Naive thymus-derived CD4-positive, alpha-beta T cell (primary cell): ENCODE results near the gene SUFU. TPM values are rescaled to one million over a fixed set of nuclear protein-coding genes. Genes with fewer than 3 reads are reported as not detected.

Experiments
- ATAC-seq: fragments of 150-1000 bp; cut with Tn5 transposase; 2 replicates; pipeline ENCODE4 v1.10.0; 2021; ENCODE audit warnings: mild to moderate bottlenecking, moderate library complexity
- CTCF ChIA-PET: fragments of 350-600 bp; sonication (Branson Sonifier 250); formaldehyde crosslinking; loops from one replicate; lab custom pipeline; 2021; ENCODE audit warnings: antibody characterized with exemption; lab: Charles Lee
- POLR2A ChIA-PET: fragments of 350-600 bp; sonication (Branson Sonifier 250); formaldehyde crosslinking; loops from one replicate; lab custom pipeline; 2021; ENCODE audit warnings: antibody characterized with exemption, inconsistent platforms; lab: Charles Lee
- DNase-seq, 9 donors: peaks; one replicate each; pipeline versions ENCODE4 v3.0.0 to v3.0.0-alpha.2; 2020 to 2022; ENCODE audit warnings: mixed read lengths in 1 of 9
- H3K27ac ChIP-seq: one replicate; pipeline ENCODE4 v1.7.0; 2013; ENCODE audit warnings: mild to moderate bottlenecking, low read depth, low read length, moderate library complexity
- H3K27me3 ChIP-seq, 2 donors: one replicate each; pipeline ENCODE4 v1.7.0; 2013; ENCODE audit warnings: low read length in 2 of 2, mild to moderate bottlenecking in 2 of 2, moderate library complexity in 2 of 2; ENCODE audit not compliant: control insufficient read depth in 2 of 2, insufficient read depth in 2 of 2
- H3K36me3 ChIP-seq, 3 experiments: 1 replicate in 2 of 3; 2 replicates in 1 of 3; pipeline ENCODE4 v1.7.0; 2013; ENCODE audit warnings: low read length in 3 of 3, mild to moderate bottlenecking in 3 of 3, moderate library complexity in 1 of 3; ENCODE audit not compliant: insufficient read depth in 3 of 3, control insufficient read depth in 2 of 3
- H3K4me1 ChIP-seq, 2 donors: one replicate each; pipeline ENCODE4 v1.7.0; 2013; ENCODE audit warnings: low read length in 2 of 2, mild to moderate bottlenecking in 2 of 2, moderate library complexity in 1 of 2; ENCODE audit not compliant: control insufficient read depth in 2 of 2, insufficient read depth in 2 of 2
- H3K4me3 ChIP-seq: 2 replicates; pipeline ENCODE4 v1.7.0; 2013; ENCODE audit warnings: mild to moderate bottlenecking, low read length
- H3K9me3 ChIP-seq, 3 experiments: 1 replicate in 2 of 3; 2 replicates in 1 of 3; pipeline ENCODE4 v1.7.0; 2013; ENCODE audit warnings: low read length in 3 of 3; ENCODE audit not compliant: control insufficient read depth in 2 of 3
- H3K27ac Mint-ChIP-seq, 9 donors: one replicate each; pipeline ENCODE4 v1.8.0; 2020 to 2022; ENCODE audit warnings: mixed read lengths in 9 of 9, mild to moderate bottlenecking in 8 of 9, moderate library complexity in 5 of 9, inconsistent platforms in 2 of 9
- H3K27me3 Mint-ChIP-seq, 5 donors: one replicate each; pipeline ENCODE4 v1.8.0; 2021 to 2022; ENCODE audit warnings: mixed read lengths in 5 of 5, mild to moderate bottlenecking in 1 of 5
- H3K36me3 Mint-ChIP-seq, 5 donors: one replicate each; pipeline ENCODE4 v1.8.0; 2020 to 2022; ENCODE audit warnings: mixed read lengths in 5 of 5, mild to moderate bottlenecking in 3 of 5, inconsistent platforms in 1 of 5
- H3K4me1 Mint-ChIP-seq, 7 donors: one replicate each; pipeline ENCODE4 v1.8.0; 2020 to 2022; ENCODE audit warnings: mixed read lengths in 7 of 7, mild to moderate bottlenecking in 3 of 7, inconsistent platforms in 1 of 7
- H3K4me3 Mint-ChIP-seq, 10 donors: one replicate each; pipeline ENCODE4 v1.8.0; 2020 to 2022; ENCODE audit warnings: mild to moderate bottlenecking in 10 of 10, mixed read lengths in 10 of 10, moderate library complexity in 6 of 10, inconsistent platforms in 2 of 10
- H3K9me3 Mint-ChIP-seq, 11 donors: one replicate each; pipeline ENCODE4 v1.8.0; 2020 to 2022; ENCODE audit warnings: mixed read lengths in 11 of 11, mild to moderate bottlenecking in 4 of 11, inconsistent platforms in 1 of 11, moderate library complexity in 1 of 11
- intact Hi-C, 2 donors: fragments of 100-400 bp; cut with micrococcal nuclease; formaldehyde crosslinking; loops; one replicate each; pipeline ENCODE4 v1.15.1; 2023
- polyA plus RNA-seq, 2 donors: library from polyadenylated mRNA; unstranded; fragments of 300-500 nt; fragmentation: Illumina TruSeq; gene quantifications; one replicate each; pipeline ENCODE4 v1.2.3, GENCODE V29; 2021
- total RNA-seq, 6 experiments: library from RNA in 5 of 6; stranded (reverse) in 5 of 6; gene quantifications; 1 replicate in 5 of 6; 2 replicates in 1 of 6; pipeline ENCODE4 v1.2.3 and lab custom pipeline; 2021 to 2026

The SUFU gene
- total and polyA plus RNA-seq, 7 experiments from 2014 or later = 2.9 to 17.5 (median 14.4) TPM

GRCh38 chr10:102645741-102646609, 142.2 kb downstream of the SUFU start:
- H3K9me3 ChIP-seq = no peaks in the 10 kb centered on the region
- H3K27me3 Mint-ChIP-seq = no peaks in the 10 kb centered on the region
- H3K27me3 ChIP-seq = no peaks in the 10 kb centered on the region
- peak; percentile 48 for ATAC-seq
- intact Hi-C loops = loop anchor here (1.0 to 10.0 kb wide), 12 partner anchors 15 to 1619 kb away; partner anchors contain the start of genes ARL3 (in 1 of the 2), GBF1 (in 1 of the 2), GSTO2 (in 1 of the 2) and NT5C2 (in 1 of the 2)
- H3K4me1 Mint-ChIP-seq = peaks cover 39 to 58% (median 53%) of the 10 kb centered on the region in 7 donors
- H3K4me1 ChIP-seq = peaks cover 45 to 46% of the 10 kb centered on the region in 2 donors
- no peaks in the 10 kb centered on the region for H3K9me3 Mint-ChIP-seq
- POLR2A ChIA-PET = interaction anchor here (0.6 to 6.4 kb wide), 28 partner anchors 8 to 548 kb away, joined by 3 to 169 read pairs (median 5); partner anchors contain the start of genes ARL3, NFKB2, PPRC1 and SFXN2
- H3K27ac Mint-ChIP-seq = peak overlapping the region; percentile 89 to 99 (median 96)
- peak; percentile 46 to 79 (median 53) for DNase-seq
- CTCF ChIA-PET = interaction anchor here (0.7 to 4.1 kb wide), 9 partner anchors 8 to 750 kb away, joined by 3 to 22 read pairs (median 7); partner anchors contain the start of genes ARL3, ATP5MK, PDCD11 and SFXN2
- H3K27ac ChIP-seq = peak overlapping the region; percentile 98
- peak overlapping the region; percentile 99 for H3K4me3 ChIP-seq
- H3K36me3 Mint-ChIP-seq = peaks cover 0 to 19% (median 0%) of the 10 kb centered on the region in 5 donors
- peak overlapping the region; percentile 91 to 99 (median 98) for H3K4me3 Mint-ChIP-seq
- peaks cover 0 to 11% (median 0%) of the 10 kb centered on the region in 3 experiments for H3K36me3 ChIP-seq

DNA sequence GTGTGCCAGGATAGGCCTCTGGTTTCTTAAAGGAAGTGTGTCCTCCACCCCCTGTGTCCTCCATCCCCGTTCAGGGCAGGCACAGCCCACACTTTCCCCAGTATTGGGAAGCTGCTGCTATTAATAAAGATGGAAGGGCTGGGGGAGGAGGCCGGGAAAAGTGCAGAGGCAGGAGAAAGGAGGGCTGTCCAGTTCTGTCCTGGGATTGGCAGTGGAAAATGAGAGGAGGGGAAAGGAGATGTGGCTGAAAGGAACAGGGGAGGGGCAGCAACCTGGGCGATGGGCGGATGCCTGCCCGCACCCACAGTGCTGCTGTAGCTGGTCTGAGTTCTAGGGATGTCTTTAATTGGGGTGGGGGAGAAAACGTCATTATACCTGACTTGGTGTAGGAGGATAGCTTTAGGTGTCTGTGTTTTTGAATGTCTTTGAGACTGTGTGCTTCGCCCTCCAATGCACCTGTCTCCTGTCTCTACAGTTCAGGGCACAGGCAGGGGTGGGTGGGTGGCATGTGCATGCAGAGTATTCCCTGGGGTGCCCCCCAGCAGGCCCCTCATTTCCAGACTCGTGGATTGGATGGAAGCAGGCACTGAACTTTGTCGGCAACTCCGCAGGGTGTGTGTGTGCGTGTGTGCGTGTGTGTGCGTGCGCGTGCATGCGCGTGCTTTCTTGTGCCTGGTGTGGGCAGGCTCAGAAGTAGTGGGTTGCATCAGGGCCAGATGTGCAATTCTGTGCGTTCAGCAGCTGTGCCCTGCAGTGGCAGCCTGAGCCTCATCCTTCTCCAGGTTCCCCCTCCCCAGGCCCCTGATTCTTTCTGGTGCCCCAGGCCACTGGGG, 143.1 kb downstream of the SUFU start:
- peak overlapping the region; percentile 91 to 99 (median 98) for H3K4me3 Mint-ChIP-seq
- H3K4me3 ChIP-seq = peak overlapping the region; percentile 99
- H3K9me3 ChIP-seq = no peaks in the 10 kb centered on the region
- ATAC-seq = no peak
- H3K27ac ChIP-seq = peak overlapping the region; percentile 98
- H3K4me1 ChIP-seq = peaks cover 49% of the 10 kb centered on the region in 2 donors
- H3K9me3 Mint-ChIP-seq = no peaks in the 10 kb centered on the region
- peak overlapping the region; percentile 89 to 99 (median 96) for H3K27ac Mint-ChIP-seq
- peaks cover 0 to 19% (median 0%) of the 10 kb centered on the region in 5 donors for H3K36me3 Mint-ChIP-seq
- H3K27me3 ChIP-seq = no peaks in the 10 kb centered on the region
- intact Hi-C loops = loop anchor here (1.0 to 10.0 kb wide), 9 partner anchors 14 to 1618 kb away; partner anchors contain the start of genes ARL3 (in 1 of the 2), GBF1 (in 1 of the 2), GSTO2 (in 1 of the 2) and OGA (in 1 of the 2)
- H3K36me3 ChIP-seq = peaks cover 0 to 12% (median 0%) of the 10 kb centered on the region in 3 experiments
- CTCF ChIA-PET = interaction anchor here (1.4 to 4.1 kb wide), 3 partner anchors 11 to 67 kb away, joined by 3 to 22 read pairs (median 16); partner anchors contain the start of genes ARL3 and SFXN2
- DNase-seq = peak in 8 of 9 donors; percentile 29 to 60 (median 47)
- H3K27me3 Mint-ChIP-seq = no peaks in the 10 kb centered on the region
- POLR2A ChIA-PET = interaction anchor here (0.6 to 6.4 kb wide), 15 partner anchors 7 to 617 kb away, joined by 3 to 169 read pairs (median 5); partner anchors contain the start of genes ARL3, SFXN2 and WBP1L
- H3K4me1 Mint-ChIP-seq = peaks cover 46 to 60% (median 56%) of the 10 kb centered on the region in 7 donors

- peaks cover 0 to 23% (median 0%) of the 10 kb centered on the region in 5 donors for H3K36me3 Mint-ChIP-seq
- DNase-seq (no peak), ATAC-seq (no peak)
- H3K4me1 ChIP-seq = peaks cover 57% of the 10 kb centered on the region in 2 donors
- H3K27ac ChIP-seq = peak overlapping the region; percentile 98
- no peaks in the 10 kb centered on the region for H3K27me3 Mint-ChIP-seq
- H3K27me3 ChIP-seq = no peaks in the 10 kb centered on the region
- POLR2A ChIA-PET = interaction anchor here (0.6 to 6.4 kb wide), 6 partner anchors 10 to 618 kb away, joined by 3 to 169 read pairs (median 45); partner anchors contain the start of genes ARL3 and SFXN2
- H3K9me3 Mint-ChIP-seq = no peaks in the 10 kb centered on the region
- CTCF ChIA-PET = interaction anchor here (4.1 kb wide), 1 partner anchor 27 kb away, joined by 22 read pairs; no protein-coding TSS in a partner anchor
- H3K4me3 Mint-ChIP-seq = peak overlapping the region; percentile 91 to 99 (median 98)
- H3K4me3 ChIP-seq = peak overlapping the region; percentile 99
- peak overlapping the region; percentile 89 to 99 (median 96) for H3K27ac Mint-ChIP-seq
- peaks cover 0 to 12% (median 0%) of the 10 kb centered on the region in 3 experiments for H3K36me3 ChIP-seq
- peaks cover 52 to 66% (median 62%) of the 10 kb centered on the region in 7 donors for H3K4me1 Mint-ChIP-seq
- intact Hi-C loops = loop anchor here (5.0 to 10.0 kb wide), 5 partner anchors 150 to 1617 kb away; partner anchors contain the start of genes GBF1 (in 1 of the 2), GSTO2 (in 1 of the 2), OGA (in 1 of the 2) and PITX3 (in 1 of the 2)
- no peaks in the 10 kb centered on the region for H3K9me3 ChIP-seq
Measured at GRCh38 chr10:102647443-102648268, 143.9 kb downstream of the SUFU start.

DNA sequence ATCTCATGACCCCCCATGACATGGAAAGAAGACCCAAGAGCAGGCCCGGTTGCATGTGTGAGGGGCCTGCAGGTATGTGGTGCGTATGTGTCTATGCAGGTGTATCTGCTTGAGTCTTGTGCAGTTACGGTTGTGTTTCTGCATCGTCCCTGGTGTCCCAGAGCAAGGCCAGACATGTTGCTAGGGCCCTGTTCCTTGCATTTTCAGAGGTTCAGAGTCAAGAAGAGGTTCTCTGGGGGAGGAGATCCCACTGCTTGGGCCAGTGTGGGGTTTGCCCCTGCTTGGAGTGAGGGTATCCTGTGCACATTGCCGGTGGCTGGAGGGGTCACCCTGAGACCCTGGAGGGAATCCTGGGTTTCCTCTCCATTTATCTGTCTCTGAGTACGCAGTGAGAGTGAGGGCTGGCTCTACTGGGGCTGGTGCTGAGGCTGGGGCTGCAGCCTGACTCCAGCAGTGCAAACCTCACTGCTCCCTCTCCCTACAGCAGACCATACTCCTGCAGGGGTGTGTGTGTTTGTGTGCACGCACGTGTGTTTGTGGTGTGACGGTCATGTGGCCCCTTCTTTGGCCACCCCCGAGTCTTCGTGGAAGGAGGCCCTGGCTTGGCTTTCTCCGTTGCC, 144.6 kb downstream of the SUFU start:
- H3K36me3 ChIP-seq = peaks cover 3 to 12% (median 5%) of the 10 kb centered on the region in 3 experiments
- H3K4me1 ChIP-seq = peaks cover 63 to 65% of the 10 kb centered on the region in 2 donors
- H3K9me3 ChIP-seq = no peaks in the 10 kb centered on the region
- H3K27me3 ChIP-seq = no peaks in the 10 kb centered on the region
- H3K36me3 Mint-ChIP-seq = peaks cover 0 to 29% (median 4%) of the 10 kb centered on the region in 5 donors
- no peaks in the 10 kb centered on the region for H3K9me3 Mint-ChIP-seq
- peak overlapping the region; percentile 44 for H3K4me3 ChIP-seq
- CTCF ChIA-PET = no interaction called here
- peak overlapping the region; percentile 82 to 99 (median 96) for H3K27ac Mint-ChIP-seq
- no peak for DNase-seq
- ATAC-seq = no peak
- peak overlapping the region; percentile 98 for H3K27ac ChIP-seq
- H3K27me3 Mint-ChIP-seq = no peaks in the 10 kb centered on the region
- intact Hi-C loops = loop anchor here (5.0 to 10.0 kb wide), 5 partner anchors 149 to 1616 kb away; partner anchors contain the start of genes GBF1 (in 1 of the 2), GSTO2 (in 1 of the 2), OGA (in 1 of the 2) and PITX3 (in 1 of the 2)
- H3K4me3 Mint-ChIP-seq = peak overlapping the region; percentile 91 to 99 (median 98)
- H3K4me1 Mint-ChIP-seq = peaks cover 59 to 73% (median 69%) of the 10 kb centered on the region in 7 donors
- POLR2A ChIA-PET = interaction anchor here (1.1 to 6.4 kb wide), 3 partner anchors 25 to 145 kb away, joined by 3 to 169 read pairs (median 83); partner anchors contain the start of genes ARL3 and SFXN2
